Measurements from ENCODE around the gene ZNF718. TPM values are rescaled to one million over a fixed set of nuclear protein-coding genes. Genes with fewer than 3 reads are reported as not detected.
"Not testable (repeated sequence)": the region's sequence is repeated elsewhere in the genome, so short reads cannot be mapped to it uniquely, and the experiment has no call there.

ZNF718 gene
- total RNA-seq, 4 donors from 2014 or later, result 5.1 to 17.3 (median 8.5) TPM

DNA sequence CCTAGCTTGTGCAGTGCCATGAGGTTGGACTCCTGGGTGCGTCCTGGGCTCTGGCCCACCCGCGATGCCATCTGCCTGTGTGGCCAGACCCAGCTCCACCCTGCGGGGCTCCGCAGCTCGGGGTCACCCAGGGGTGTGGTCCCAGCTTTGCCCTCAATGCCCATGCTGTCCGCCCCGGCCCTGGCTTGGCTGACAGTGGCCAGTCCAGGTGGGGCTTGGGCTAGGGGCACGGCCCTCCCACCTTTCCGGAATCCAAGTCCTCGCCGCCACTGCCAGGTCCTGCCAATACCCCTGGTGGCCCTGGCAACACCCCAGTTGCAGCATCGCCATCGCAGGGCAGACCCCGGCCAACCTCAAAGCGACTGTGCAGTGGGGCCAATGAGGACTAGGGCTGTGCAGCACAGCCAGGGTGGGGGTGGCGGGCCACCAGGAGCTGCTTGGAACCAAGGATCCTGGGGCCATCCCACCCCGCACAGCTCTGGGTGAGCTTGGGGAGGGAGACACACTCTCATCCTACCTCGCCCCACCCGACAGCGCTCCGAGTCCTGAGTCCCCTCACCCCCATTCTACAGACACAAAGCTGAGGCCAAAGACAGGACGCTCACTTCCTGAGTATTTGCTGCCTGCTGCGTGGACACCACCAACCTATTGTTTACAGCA is 80.9 kb downstream of the ZNF718 start:
- Histone ChIP-seq H3K27me3 (no peaks in the 10 kb centered on the region), H3K36me3 (peaks cover 0 to 42% of the 10 kb centered on the region in 2 donors), H3K9me3 (peaks cover 0 to 35% (median 0%) of the 10 kb centered on the region in 3 donors), H3K27ac (no peak overlapping the region), H3K4me3 (no peak overlapping the region), H3K4me1 (no peaks in the 10 kb centered on the region)
- WGBS, 2 donors (ENCODE audit: low coverage in 1 of 2), result 96% methylated on average over 9 of the region's 24 CpGs; no CpG with 5 or more reads in 1 of the 2 donors
- no peak for ATAC-seq
- no peak for TF ChIP-seq EP300 (IDR thresholded peaks at IDR 0.05)
- TF ChIP-seq POLR2AphosphoS5 (IDR thresholded peaks at IDR 0.05), result no peak
- TF ChIP-seq POLR2A (IDR thresholded peaks at IDR 0.05), result no peak
- TF ChIP-seq, protein P1, sequence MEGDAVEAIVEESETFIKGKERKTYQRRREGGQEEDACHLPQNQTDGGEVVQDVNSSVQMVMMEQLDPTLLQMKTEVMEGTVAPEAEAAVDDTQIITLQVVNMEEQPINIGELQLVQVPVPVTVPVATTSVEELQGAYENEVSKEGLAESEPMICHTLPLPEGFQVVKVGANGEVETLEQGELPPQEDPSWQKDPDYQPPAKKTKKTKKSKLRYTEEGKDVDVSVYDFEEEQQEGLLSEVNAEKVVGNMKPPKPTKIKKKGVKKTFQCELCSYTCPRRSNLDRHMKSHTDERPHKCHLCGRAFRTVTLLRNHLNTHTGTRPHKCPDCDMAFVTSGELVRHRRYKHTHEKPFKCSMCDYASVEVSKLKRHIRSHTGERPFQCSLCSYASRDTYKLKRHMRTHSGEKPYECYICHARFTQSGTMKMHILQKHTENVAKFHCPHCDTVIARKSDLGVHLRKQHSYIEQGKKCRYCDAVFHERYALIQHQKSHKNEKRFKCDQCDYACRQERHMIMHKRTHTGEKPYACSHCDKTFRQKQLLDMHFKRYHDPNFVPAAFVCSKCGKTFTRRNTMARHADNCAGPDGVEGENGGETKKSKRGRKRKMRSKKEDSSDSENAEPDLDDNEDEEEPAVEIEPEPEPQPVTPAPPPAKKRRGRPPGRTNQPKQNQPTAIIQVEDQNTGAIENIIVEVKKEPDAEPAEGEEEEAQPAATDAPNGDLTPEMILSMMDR (IDR thresholded peaks at IDR 0.05), result no peak

DNA sequence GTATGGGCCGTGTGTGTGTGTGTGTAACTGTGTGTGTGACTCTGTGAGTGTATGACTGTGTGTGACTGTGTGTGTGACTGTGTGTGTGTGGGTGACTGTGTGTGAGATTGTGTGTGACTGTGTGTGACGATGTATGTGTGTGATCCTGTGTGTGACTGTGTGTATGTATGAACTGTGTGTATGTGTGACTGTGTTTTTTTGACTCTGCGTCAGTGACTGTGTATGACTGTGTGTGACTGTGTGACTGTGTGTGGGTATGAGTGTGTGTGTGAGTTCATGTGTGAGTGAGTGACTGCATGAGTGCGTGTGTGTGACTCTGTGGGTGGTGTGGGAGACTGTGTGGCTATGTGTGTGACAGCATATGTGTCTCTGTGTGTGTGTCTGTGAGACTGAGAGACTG is 81.8 kb downstream of the ZNF718 start:
- Histone ChIP-seq H3K9me3 (peaks cover 0 to 34% (median 0%) of the 10 kb centered on the region in 3 donors), H3K36me3 (peaks cover 0 to 39% of the 10 kb centered on the region in 2 donors), H3K4me3 (no peak overlapping the region), H3K27ac (no peak overlapping the region), H3K4me1 (no peaks in the 10 kb centered on the region), H3K27me3 (no peaks in the 10 kb centered on the region)
- TF ChIP-seq EP300 (IDR thresholded peaks at IDR 0.05) (no peak), POLR2AphosphoS5 (IDR thresholded peaks at IDR 0.05) (no peak), POLR2A (IDR thresholded peaks at IDR 0.05) (no peak)
- TF ChIP-seq, protein P1 (IDR thresholded peaks at IDR 0.05), result no peak
- WGBS, 2 donors (ENCODE audit: low coverage in 1 of 2), result 77 to 80% methylated on average over 1 to 3 of the region's 4 CpGs
- no peak for ATAC-seq

DNA sequence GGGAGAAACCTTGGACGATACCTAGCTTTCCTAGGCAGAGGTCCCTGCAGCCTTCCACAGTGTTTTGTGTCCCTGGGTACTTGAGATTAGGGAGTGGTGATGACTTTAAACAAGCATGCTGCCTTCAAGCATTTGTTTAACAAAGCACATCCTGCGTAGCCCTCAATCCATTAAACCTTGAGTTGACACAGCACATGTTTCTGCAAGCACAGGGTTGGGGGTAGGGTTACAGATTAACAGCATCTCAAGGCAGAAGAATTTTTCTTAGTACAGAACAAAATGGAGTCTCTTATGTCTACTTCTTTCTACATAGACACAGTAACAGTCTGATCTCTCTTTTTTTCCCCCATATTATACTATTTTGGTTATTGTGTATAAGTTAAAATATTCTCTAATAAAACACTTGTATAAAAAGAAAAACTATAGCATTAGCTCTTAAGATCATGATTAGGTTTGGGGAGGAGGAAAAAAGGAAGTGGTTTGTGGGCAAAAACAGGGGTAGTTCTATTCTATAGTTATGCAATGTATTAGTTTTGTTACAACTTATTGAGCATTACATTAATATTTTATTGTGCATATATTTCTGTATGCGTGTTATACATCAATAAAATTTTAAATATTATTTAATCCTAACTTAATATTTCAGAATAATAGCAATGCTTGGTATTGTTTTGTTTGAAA is 84.3 kb downstream of the ZNF718 start:
- H3K27me3 ChIP-seq, ATAC-seq, H3K4me3 ChIP-seq, H3K4me1 ChIP-seq, H3K27ac ChIP-seq: not testable (repeated sequence)
- 56 to 70% methylated on average over 2 to 3 of the region's 3 CpGs for WGBS, 2 donors (ENCODE audit: low coverage in 1 of 2)
- peaks cover 0 to 18% of the 10 kb centered on the region in 2 donors for H3K36me3 ChIP-seq
- H3K9me3 ChIP-seq, result peaks cover 0 to 16% (median 0%) of the 10 kb centered on the region in 3 donors

DNA sequence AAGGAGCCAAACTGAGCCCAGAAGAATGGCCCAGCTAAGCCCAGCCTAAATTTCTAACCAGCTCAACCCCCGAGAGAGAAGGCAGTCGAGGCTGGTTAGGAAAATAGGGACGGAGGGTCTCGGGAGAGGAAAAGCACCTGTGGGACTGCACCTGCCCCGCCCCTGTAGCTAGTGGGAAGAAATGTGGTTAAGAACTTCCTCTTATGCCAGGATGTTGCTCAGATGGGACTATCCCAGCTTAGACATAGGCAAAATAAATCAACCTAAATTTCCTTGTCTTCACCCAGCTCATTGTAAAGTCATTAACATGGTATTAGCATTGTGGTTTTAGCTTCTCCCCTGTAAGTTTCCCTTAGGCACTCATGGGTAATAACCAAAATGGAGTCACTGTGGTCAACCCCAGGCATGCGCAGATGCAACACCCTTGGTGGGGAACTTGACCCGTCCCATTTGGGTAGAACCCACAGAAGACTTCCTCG is 86.8 kb downstream of the ZNF718 start:
- Histone ChIP-seq H3K4me1 (peaks cover 0 to 10% (median 5%) of the 10 kb centered on the region in 3 donors), H3K36me3 (no peaks in the 10 kb centered on the region), H3K9me3 (peaks cover 0 to 4% (median 0%) of the 10 kb centered on the region in 3 donors), H3K4me3 (no peak overlapping the region), H3K27me3 (no peaks in the 10 kb centered on the region), H3K27ac (no peak overlapping the region)
- ATAC-seq, result no peak
- TF ChIP-seq EP300 (IDR thresholded peaks at IDR 0.05) (no peak), POLR2A (IDR thresholded peaks at IDR 0.05) (no peak), POLR2AphosphoS5 (IDR thresholded peaks at IDR 0.05) (no peak)
- TF ChIP-seq, protein P1 (IDR thresholded peaks at IDR 0.05), result no peak
- WGBS, 2 donors (ENCODE audit: low coverage in 1 of 2), result 72 to 87% methylated on average over 4 to 6 of the region's 8 CpGs

DNA sequence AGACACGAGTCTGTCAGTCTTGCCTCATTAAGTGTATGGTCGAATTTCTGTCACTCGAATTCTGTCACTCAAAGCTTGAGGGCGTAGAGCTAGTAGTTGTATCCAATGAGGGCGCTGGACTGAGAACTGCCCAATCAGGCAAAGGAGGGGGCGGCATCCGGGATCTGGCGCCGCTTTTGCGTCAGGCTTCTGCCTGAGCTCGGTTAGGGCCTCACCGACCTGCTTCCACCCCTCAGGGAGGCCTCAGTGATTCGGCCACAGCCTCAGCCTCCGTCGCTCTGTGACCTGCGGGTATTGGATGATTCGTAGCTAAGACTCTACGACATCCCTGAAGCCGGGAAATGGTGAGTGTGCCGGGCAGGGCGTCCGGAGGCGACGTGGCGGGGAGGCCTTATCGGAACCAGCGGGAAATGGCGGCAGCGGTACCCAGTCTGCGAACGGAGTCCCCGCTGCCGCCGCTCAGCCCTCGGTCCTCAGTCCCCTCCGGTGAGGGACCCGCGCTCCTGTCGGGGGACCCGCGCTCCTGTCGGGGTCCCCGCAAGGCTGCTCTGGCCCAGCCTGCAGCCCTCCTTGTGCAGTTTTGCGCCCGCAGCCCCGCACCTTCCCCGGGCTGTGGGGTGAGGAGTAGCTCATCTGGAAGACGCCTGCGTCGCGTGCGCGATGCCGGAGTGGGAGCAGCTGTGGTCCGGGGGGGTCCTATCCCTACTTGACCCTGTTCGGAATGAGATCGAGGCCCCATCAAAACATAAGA is 88.3 kb downstream of the ZNF718 start:
- H3K27me3 ChIP-seq, result no peaks in the 10 kb centered on the region
- peaks cover 0 to 4% (median 0%) of the 10 kb centered on the region in 3 donors for H3K9me3 ChIP-seq
- peaks cover 0 to 4% of the 10 kb centered on the region in 2 donors for H3K36me3 ChIP-seq
- H3K4me3 ChIP-seq, result peak overlapping the region; percentile 48 to 66
- peak overlapping the region; percentile 39 to 88 (median 84) for H3K27ac ChIP-seq
- 0 to 8% methylated on average over 2 to 3 of the region's 57 CpGs for WGBS, 2 donors (ENCODE audit: low coverage in 1 of 2)
- TF ChIP-seq POLR2A (IDR thresholded peaks at IDR 0.05) (peak; percentile 39 to 47), EP300 (IDR thresholded peaks at IDR 0.05) (no peak), POLR2AphosphoS5 (IDR thresholded peaks at IDR 0.05) (peak; percentile 79)
- TF ChIP-seq, protein P1 (IDR thresholded peaks at IDR 0.05), result no peak
- peak; percentile 97 for ATAC-seq
- peaks cover 0 to 10% (median 5%) of the 10 kb centered on the region in 3 donors for H3K4me1 ChIP-seq

DNA sequence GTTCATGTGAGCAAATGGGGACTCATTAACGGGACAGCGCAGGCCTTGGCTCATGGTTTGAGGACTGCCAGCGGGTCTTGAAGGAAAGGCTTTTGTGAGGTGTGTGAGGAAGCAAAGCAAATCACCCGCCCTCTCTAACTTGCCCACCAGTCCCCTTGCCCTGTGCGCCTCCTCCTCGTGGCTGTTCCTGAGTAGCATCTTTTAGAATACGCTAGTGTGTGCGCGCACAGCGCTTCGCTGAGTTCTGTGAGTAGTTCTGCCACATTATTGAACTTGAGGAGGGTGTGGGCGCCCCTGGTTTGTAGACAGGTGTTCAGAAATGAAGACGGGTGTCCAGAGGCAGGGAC is 88.9 kb downstream of the ZNF718 start:
- H3K27me3 ChIP-seq, H3K36me3 ChIP-seq, H3K4me1 ChIP-seq, H3K9me3 ChIP-seq: not testable (repeated sequence)
- Histone ChIP-seq H3K4me3 (peak overlapping the region; percentile 48 to 66), H3K27ac (peak overlapping the region; percentile 39 to 88 (median 84))
- 0 to 10% methylated on average over 1 to 3 of the region's 13 CpGs for WGBS, 2 donors (ENCODE audit: low coverage in 1 of 2)
- ATAC-seq, result peak; percentile 3

All from gastroesophageal sphincter (tissue), 4 donors.